HepG2 (cell line): Measurements from ENCODE around the gene SUMO4.

Experiments used
- EZH2 ChIP-seq: conservative IDR thresholded peaks from 2 replicates; pipeline ENCODE4 v1.6.1; 2012; ENCODE audit warnings: mild to moderate bottlenecking, low read depth, low read length, moderate library complexity
- HBP1 ChIP-seq: IDR thresholded peaks from 2 replicates; pipeline ENCODE4 v1.6.1; 2016; ENCODE audit warnings: low read depth, control low read depth
- PAF1 ChIP-seq: IDR thresholded peaks from 2 replicates; pipeline ENCODE4 v1.6.1; 2016; ENCODE audit warnings: missing genetic modification reagents, missing compliant biosample characterization
- PRPF4 ChIP-seq: fragments of 200-400 bp; formaldehyde crosslinking; IDR thresholded peaks from 2 replicates; pipeline ENCODE4 v1.6.1; 2016; ENCODE audit warnings: low read length, low read depth; ENCODE audit not compliant: poor library complexity, severe bottlenecking
- SP2 ChIP-seq: sonication (generic); formaldehyde crosslinking; IDR thresholded peaks from 2 replicates; pipeline ENCODE4 v1.5.1; 2020; ENCODE audit warnings: mild to moderate bottlenecking, missing genetic modification reagents
- THRA ChIP-seq: sonication (generic); formaldehyde crosslinking; IDR thresholded peaks from 2 replicates; pipeline ENCODE4 v1.4.0; 2020; ENCODE audit warnings: missing genetic modification reagents, borderline replicate concordance
- XBP1 ChIP-seq: sonication (generic); formaldehyde crosslinking; IDR thresholded peaks from 2 replicates; pipeline ENCODE4 v1.5.0; 2020; ENCODE audit warnings: missing genetic modification reagents

- TF ChIP-seq SP2 (CRISPR knock-in tag) (no peak), THRA (CRISPR knock-in tag) (no peak), XBP1 (CRISPR knock-in tag) (no peak), EZH2 (no peak), HBP1 (CRISPR knock-in tag) (no peak), PAF1 (no peak), PRPF4 (no peak)
These were observed 37.8 kb upstream of the SUMO4 start for GRCh38 chr6:149362289-149362688.
